Activated T-helper 17 cell treated with anti-CD3 and anti-CD28 coated beads, Interleukin-2, amount 50 U/mL, for 72 hours (primary cell): Measurements from ENCODE around the gene PIGB. TPM values are rescaled to one million over a fixed set of nuclear protein-coding genes. Genes with fewer than 3 reads are reported as not detected.
"Not testable (repeated sequence)": the region's sequence is repeated elsewhere in the genome, so short reads cannot be mapped to it uniquely, and the experiment has no call there.

Source experiments
- ATAC-seq: fragments of 150-1000 bp; cut with Tn5 transposase; replicated peaks from 2 replicates; pipeline ENCODE4 v1.10.0; 2021; ENCODE audit warnings: mild to moderate bottlenecking, moderate library complexity
- H3K27ac Mint-ChIP-seq: one replicate; pipeline ENCODE4 v1.8.0; 2022; ENCODE audit warnings: mixed read lengths
- H3K27me3 Mint-ChIP-seq: one replicate; pipeline ENCODE4 v1.8.0; 2022; ENCODE audit warnings: mixed read lengths
- H3K36me3 Mint-ChIP-seq: one replicate; pipeline ENCODE4 v1.8.0; 2022; ENCODE audit warnings: low read depth, mild to moderate bottlenecking, mixed read lengths
- H3K4me1 Mint-ChIP-seq: one replicate; pipeline ENCODE4 v1.8.0; 2022; ENCODE audit warnings: mixed read lengths
- H3K4me3 Mint-ChIP-seq: one replicate; pipeline ENCODE4 v1.8.0; 2022; ENCODE audit warnings: mild to moderate bottlenecking, mixed read lengths
- H3K9me3 Mint-ChIP-seq: one replicate; pipeline ENCODE4 v1.8.0; 2022; ENCODE audit warnings: mixed read lengths
- total RNA-seq, 2 donors: library from RNA; stranded (reverse); gene quantifications; one replicate each; pipeline ENCODE4 v1.2.3, GENCODE V29; 2022

Gene PIGB
- total RNA-seq, 2 donors from 2014 or later: 25.7 to 32.9 TPM

GRCh38 chr15:55286442-55287189, 32.4 kb upstream of the PIGB start:
- H3K27me3 Mint-ChIP-seq, ATAC-seq, H3K9me3 Mint-ChIP-seq: not testable (repeated sequence)
- H3K4me1 Mint-ChIP-seq: peaks cover 43% of the 10 kb centered on the region
- H3K36me3 Mint-ChIP-seq: peaks cover 76% of the 10 kb centered on the region
- peak overlapping the region; percentile 98 for H3K4me3 Mint-ChIP-seq
- H3K27ac Mint-ChIP-seq: peak overlapping the region; percentile 97

GRCh38 chr15:55288006-55288717, 30.9 kb upstream of the PIGB start:
- peaks cover 29% of the 10 kb centered on the region for H3K4me1 Mint-ChIP-seq
- H3K9me3 Mint-ChIP-seq: no peaks in the 10 kb centered on the region
- ATAC-seq: no peak
- H3K4me3 Mint-ChIP-seq: peak overlapping the region; percentile 98
- peaks cover 60% of the 10 kb centered on the region for H3K36me3 Mint-ChIP-seq
- no peaks in the 10 kb centered on the region for H3K27me3 Mint-ChIP-seq
- H3K27ac Mint-ChIP-seq: peak overlapping the region; percentile 97

- Mint-ChIP-seq H3K27ac (peak overlapping the region; percentile 97), H3K36me3 (peaks cover 51% of the 10 kb centered on the region), H3K4me1 (peaks cover 24% of the 10 kb centered on the region), H3K9me3 (no peaks in the 10 kb centered on the region), H3K4me3 (peak overlapping the region; percentile 98), H3K27me3 (no peaks in the 10 kb centered on the region)
- ATAC-seq: peak; percentile 37
Measured at GRCh38 chr15:55289011-55289745, 29.8 kb upstream of the PIGB start.

GRCh38 chr15:55289746-55290527, 29.1 kb upstream of the PIGB start, which contains the start of gene RAB27A:
TSS of gene RAB27A (minus strand) at chr15:55289813. CDS start at chr15:55234934, 54,879 bp downstream.
- Mint-ChIP-seq H3K27me3 (no peaks in the 10 kb centered on the region), H3K4me1 (peaks cover 17% of the 10 kb centered on the region), H3K27ac (peak within 1 kb of the TSS; percentile 97), H3K9me3 (no peaks in the 10 kb centered on the region), H3K4me3 (peak within 1 kb of the TSS; percentile 98), H3K36me3 (peaks cover 44% of the 10 kb centered on the region)
- peak; percentile 78 for ATAC-seq

- Mint-ChIP-seq H3K36me3 (peaks cover 37% of the 10 kb centered on the region), H3K9me3 (no peaks in the 10 kb centered on the region), H3K27ac (peak overlapping the region; percentile 97), H3K4me1 (peaks cover 10% of the 10 kb centered on the region), H3K4me3 (peak overlapping the region; percentile 98), H3K27me3 (no peaks in the 10 kb centered on the region)
- peak; percentile 77 for ATAC-seq
Measured at GRCh38 chr15:55290528-55291057, 28.4 kb upstream of the PIGB start.

- H3K4me1 Mint-ChIP-seq: no peaks in the 10 kb centered on the region
- H3K27me3 Mint-ChIP-seq: no peaks in the 10 kb centered on the region
- no peak overlapping the region for H3K4me3 Mint-ChIP-seq
- no peak overlapping the region for H3K27ac Mint-ChIP-seq
- no peaks in the 10 kb centered on the region for H3K9me3 Mint-ChIP-seq
- no peak for ATAC-seq
- H3K36me3 Mint-ChIP-seq: no peaks in the 10 kb centered on the region
Measured at GRCh38 chr15:55297315-55297714, 21.7 kb upstream of the PIGB start.

- not testable (repeated sequence) for H3K9me3 Mint-ChIP-seq, ATAC-seq, H3K36me3 Mint-ChIP-seq
Measured at GRCh38 chr15:55302801-55303200, 16.2 kb upstream of the PIGB start.

GRCh38 chr15:55319537-55320237, 665 bp downstream of the PIGB start:
- Mint-ChIP-seq H3K27ac (peak overlapping the region; percentile 100), H3K27me3 (no peaks in the 10 kb centered on the region), H3K4me3 (peak overlapping the region; percentile 100), H3K9me3 (no peaks in the 10 kb centered on the region), H3K4me1 (peaks cover 42% of the 10 kb centered on the region), H3K36me3 (peaks cover 46% of the 10 kb centered on the region)
- ATAC-seq: peak; percentile 50

More at GRCh38 chr15:55302801-55303200, 16.2 kb upstream of the PIGB start:
- not testable (repeated sequence) for H3K4me3 Mint-ChIP-seq, H3K27me3 Mint-ChIP-seq, H3K27ac Mint-ChIP-seq, H3K4me1 Mint-ChIP-seq

GRCh38 chr15:55320238-55320550, 1.2 kb downstream of the PIGB start:
- H3K27ac Mint-ChIP-seq: peak overlapping the region; percentile 100
- no peaks in the 10 kb centered on the region for H3K27me3 Mint-ChIP-seq
- H3K36me3 Mint-ChIP-seq: peaks cover 46% of the 10 kb centered on the region
- ATAC-seq: no peak
- H3K4me3 Mint-ChIP-seq: peak overlapping the region; percentile 100
- no peaks in the 10 kb centered on the region for H3K9me3 Mint-ChIP-seq
- H3K4me1 Mint-ChIP-seq: peaks cover 37% of the 10 kb centered on the region

- H3K4me1 Mint-ChIP-seq: peaks cover 33% of the 10 kb centered on the region
- peak overlapping the region; percentile 39 for H3K4me3 Mint-ChIP-seq
- no peak for ATAC-seq
- H3K36me3 Mint-ChIP-seq: peaks cover 45% of the 10 kb centered on the region
- H3K9me3 Mint-ChIP-seq: no peaks in the 10 kb centered on the region
- H3K27ac Mint-ChIP-seq: no peak overlapping the region
- no peaks in the 10 kb centered on the region for H3K27me3 Mint-ChIP-seq
Measured at GRCh38 chr15:55320963-55321362, 1.9 kb downstream of the PIGB start.

GRCh38 chr15:55322467-55322866, 3.4 kb downstream of the PIGB start:
- no peaks in the 10 kb centered on the region for H3K9me3 Mint-ChIP-seq
- peaks cover 26% of the 10 kb centered on the region for H3K4me1 Mint-ChIP-seq
- H3K4me3 Mint-ChIP-seq: peak overlapping the region; percentile 28
- ATAC-seq: no peak
- no peaks in the 10 kb centered on the region for H3K27me3 Mint-ChIP-seq
- peaks cover 40% of the 10 kb centered on the region for H3K36me3 Mint-ChIP-seq
- no peak overlapping the region for H3K27ac Mint-ChIP-seq

GRCh38 chr15:55327387-55327786, 8.4 kb downstream of the PIGB start:
- ATAC-seq: no peak

GRCh38 chr15:55334371-55334770, 15.3 kb downstream of the PIGB start:
- peaks cover 77% of the 10 kb centered on the region for H3K36me3 Mint-ChIP-seq
- H3K27me3 Mint-ChIP-seq: no peaks in the 10 kb centered on the region
- H3K9me3 Mint-ChIP-seq: no peaks in the 10 kb centered on the region
- ATAC-seq: no peak
- H3K4me3 Mint-ChIP-seq: no peak overlapping the region
- no peak overlapping the region for H3K27ac Mint-ChIP-seq
- no peaks in the 10 kb centered on the region for H3K4me1 Mint-ChIP-seq

More at GRCh38 chr15:55327387-55327786, 8.4 kb downstream of the PIGB start:
- Mint-ChIP-seq H3K27ac (no peak overlapping the region), H3K4me1 (peaks cover 13% of the 10 kb centered on the region), H3K4me3 (no peak overlapping the region), H3K27me3 (no peaks in the 10 kb centered on the region), H3K36me3 (peaks cover 64% of the 10 kb centered on the region), H3K9me3 (no peaks in the 10 kb centered on the region)
